Measurements from ENCODE around the gene SLC38A8. TPM values are rescaled to one million over a fixed set of nuclear protein-coding genes. Genes with fewer than 3 reads are reported as not detected.

The SLC38A8 gene
- total RNA-seq, 1 donor from 2014 or later = not detected

DNA sequence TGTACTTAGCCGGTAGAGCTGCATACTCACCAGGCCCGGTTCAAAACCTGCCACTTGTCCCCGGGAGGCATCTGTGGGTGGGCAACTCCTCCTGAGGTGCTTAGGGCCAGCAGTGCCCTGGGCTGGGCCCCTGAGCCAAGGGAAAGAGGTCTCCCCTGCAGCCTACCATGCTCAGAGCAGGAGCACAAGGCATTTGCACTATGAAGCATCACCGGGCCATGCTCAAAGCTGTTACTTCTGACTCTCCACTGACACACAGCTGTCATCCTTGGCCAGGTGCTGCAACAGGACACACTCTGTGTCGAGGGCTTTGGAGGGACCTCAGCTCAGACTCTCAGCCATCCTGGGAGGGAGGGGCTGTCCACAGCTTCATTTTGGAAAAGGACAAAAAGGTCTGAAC is 37.2 kb downstream of the SLC38A8 start:
- Histone ChIP-seq H3K4me1 (no peaks in the 10 kb centered on the region), H3K4me3 (no peak overlapping the region), H3K36me3 (no peaks in the 10 kb centered on the region), H3K27ac (no peak overlapping the region), H3K9me3 (no peaks in the 10 kb centered on the region), H3K27me3 (no peaks in the 10 kb centered on the region)
- intact Hi-C loops (cut with DNase I) = no loop called here
- DNase-seq (ENCODE audit: extremely low spot score in 2 of 2) = no peak
- TF ChIP-seq POLR2AphosphoS5 (IDR thresholded peaks at IDR 0.05; ENCODE audit: insufficient read depth in 1 of 2, low read depth in 1 of 2) (no peak), POLR2A (IDR thresholded peaks at IDR 0.05) (no peak)
- TF ChIP-seq, protein P1, sequence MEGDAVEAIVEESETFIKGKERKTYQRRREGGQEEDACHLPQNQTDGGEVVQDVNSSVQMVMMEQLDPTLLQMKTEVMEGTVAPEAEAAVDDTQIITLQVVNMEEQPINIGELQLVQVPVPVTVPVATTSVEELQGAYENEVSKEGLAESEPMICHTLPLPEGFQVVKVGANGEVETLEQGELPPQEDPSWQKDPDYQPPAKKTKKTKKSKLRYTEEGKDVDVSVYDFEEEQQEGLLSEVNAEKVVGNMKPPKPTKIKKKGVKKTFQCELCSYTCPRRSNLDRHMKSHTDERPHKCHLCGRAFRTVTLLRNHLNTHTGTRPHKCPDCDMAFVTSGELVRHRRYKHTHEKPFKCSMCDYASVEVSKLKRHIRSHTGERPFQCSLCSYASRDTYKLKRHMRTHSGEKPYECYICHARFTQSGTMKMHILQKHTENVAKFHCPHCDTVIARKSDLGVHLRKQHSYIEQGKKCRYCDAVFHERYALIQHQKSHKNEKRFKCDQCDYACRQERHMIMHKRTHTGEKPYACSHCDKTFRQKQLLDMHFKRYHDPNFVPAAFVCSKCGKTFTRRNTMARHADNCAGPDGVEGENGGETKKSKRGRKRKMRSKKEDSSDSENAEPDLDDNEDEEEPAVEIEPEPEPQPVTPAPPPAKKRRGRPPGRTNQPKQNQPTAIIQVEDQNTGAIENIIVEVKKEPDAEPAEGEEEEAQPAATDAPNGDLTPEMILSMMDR (IDR thresholded peaks at IDR 0.05) = no peak

DNA sequence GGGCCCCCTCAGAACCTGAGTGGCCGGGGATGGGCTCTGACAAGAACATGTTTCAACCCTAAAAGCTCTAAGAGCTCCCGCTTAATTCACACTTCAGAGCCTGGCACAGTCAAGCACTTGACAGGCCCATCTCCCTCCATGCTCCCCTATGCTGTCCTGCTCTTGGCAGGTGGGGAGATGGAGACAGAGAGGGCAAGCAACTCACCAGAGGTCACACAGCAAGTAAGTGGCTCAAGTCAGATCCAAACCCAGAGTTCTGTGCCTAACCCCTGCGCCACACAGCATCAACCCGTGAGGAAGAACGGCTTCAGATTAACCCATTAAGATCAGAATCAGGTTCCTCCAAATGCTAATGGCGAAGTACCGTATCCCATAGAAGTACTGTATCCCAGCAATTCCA is 38.2 kb downstream of the SLC38A8 start:
- H3K27me3 ChIP-seq = no peaks in the 10 kb centered on the region
- intact Hi-C loops (cut with DNase I) = no loop called here
- TF ChIP-seq, protein P1 (IDR thresholded peaks at IDR 0.05) = no peak
- TF ChIP-seq POLR2A (IDR thresholded peaks at IDR 0.05) (no peak), POLR2AphosphoS5 (IDR thresholded peaks at IDR 0.05; ENCODE audit: insufficient read depth in 1 of 2, low read depth in 1 of 2) (no peak)
- H3K9me3 ChIP-seq = no peaks in the 10 kb centered on the region
- H3K27ac ChIP-seq = no peak overlapping the region
- no peaks in the 10 kb centered on the region for H3K4me1 ChIP-seq
- no peak overlapping the region for H3K4me3 ChIP-seq
- no peak for DNase-seq (ENCODE audit: extremely low spot score in 2 of 2)
- H3K36me3 ChIP-seq = no peaks in the 10 kb centered on the region

GRCh38 chr16:84003038-84003437 is 39.6 kb downstream of the SLC38A8 start:
- no peaks in the 10 kb centered on the region for H3K27me3 ChIP-seq
- TF ChIP-seq, protein P1 (IDR thresholded peaks at IDR 0.05) = no peak
- TF ChIP-seq POLR2A (IDR thresholded peaks at IDR 0.05) = no peak
- no peak for TF ChIP-seq POLR2AphosphoS5 (IDR thresholded peaks at IDR 0.05; ENCODE audit: insufficient read depth in 1 of 2, low read depth in 1 of 2)
- intact Hi-C loops (cut with DNase I) = no loop called here
- H3K9me3 ChIP-seq = no peaks in the 10 kb centered on the region
- H3K4me1 ChIP-seq = no peaks in the 10 kb centered on the region
- no peak overlapping the region for H3K4me3 ChIP-seq
- no peak overlapping the region for H3K27ac ChIP-seq
- no peaks in the 10 kb centered on the region for H3K36me3 ChIP-seq
- DNase-seq (ENCODE audit: extremely low spot score in 2 of 2) = no peak

GRCh38 chr16:84001726-84002125 is 40.9 kb downstream of the SLC38A8 start:
- no peak overlapping the region for H3K27ac ChIP-seq
- H3K9me3 ChIP-seq = no peaks in the 10 kb centered on the region
- no peak for DNase-seq (ENCODE audit: extremely low spot score in 2 of 2)
- H3K36me3 ChIP-seq = no peaks in the 10 kb centered on the region
- TF ChIP-seq, protein P1 (IDR thresholded peaks at IDR 0.05) = no peak
- TF ChIP-seq POLR2AphosphoS5 (IDR thresholded peaks at IDR 0.05; ENCODE audit: insufficient read depth in 1 of 2, low read depth in 1 of 2) = no peak
- no peak for TF ChIP-seq POLR2A (IDR thresholded peaks at IDR 0.05)
- intact Hi-C loops (cut with DNase I) = no loop called here
- no peak overlapping the region for H3K4me3 ChIP-seq
- no peaks in the 10 kb centered on the region for H3K27me3 ChIP-seq
- no peaks in the 10 kb centered on the region for H3K4me1 ChIP-seq

- Histone ChIP-seq H3K27me3 (no peaks in the 10 kb centered on the region), H3K27ac (no peak overlapping the region), H3K4me1 (no peaks in the 10 kb centered on the region), H3K36me3 (no peaks in the 10 kb centered on the region), H3K4me3 (no peak overlapping the region), H3K9me3 (no peaks in the 10 kb centered on the region)
- TF ChIP-seq, protein P1 (IDR thresholded peaks at IDR 0.05) = no peak
- TF ChIP-seq POLR2AphosphoS5 (IDR thresholded peaks at IDR 0.05; ENCODE audit: insufficient read depth in 1 of 2, low read depth in 1 of 2) = no peak
- TF ChIP-seq POLR2A (IDR thresholded peaks at IDR 0.05) = no peak
- no peak for DNase-seq (ENCODE audit: extremely low spot score in 2 of 2)
- intact Hi-C loops (cut with DNase I) = no loop called here
Observed at GRCh38 chr16:84000989-84001642, 41.5 kb downstream of the SLC38A8 start.

Data from vagina (tissue), 2 donors.